ENCODE results near the gene SIN3A.

- no peak for TF ChIP-seq CTCF (conservative IDR thresholded peaks at IDR 0.05; ENCODE audit: low read depth, low read length)
- TF ChIP-seq EZH2 (IDR thresholded peaks at IDR 0.05; ENCODE audit: low read length, unreplicated experiment), result no peak
These were observed 91.8 kb downstream of the SIN3A start for GRCh38 chr15:75359537-75360250.

Measured in PC-3 (cell line).